ENCODE data around the gene RAPGEF2.

RAPGEF2 gene

DNA sequence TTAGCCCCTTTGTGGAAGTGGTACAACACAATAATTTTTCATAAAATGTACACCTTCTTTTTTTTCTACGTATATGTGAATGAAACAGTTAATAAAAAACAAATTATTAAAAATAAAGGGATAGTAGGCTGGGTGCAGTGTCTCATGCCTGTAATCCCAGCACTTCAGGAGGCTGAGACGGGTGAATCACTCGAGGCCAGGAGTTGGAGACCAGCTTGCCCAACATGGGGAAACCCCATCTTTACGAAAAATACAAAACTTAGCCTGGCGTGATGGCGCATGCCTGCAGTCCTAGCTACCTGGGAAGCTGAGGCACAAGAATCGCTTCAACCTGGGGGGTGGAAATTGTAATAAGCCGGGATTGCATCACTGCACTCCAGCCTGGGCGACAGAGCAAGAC lies 244.9 kb downstream of the RAPGEF2 start:
- TF ChIP-seq CTCF (IDR thresholded peaks at IDR 0.05; ENCODE audit: low read depth, low read length) (no peak), POLR2A (IDR thresholded peaks at IDR 0.05; ENCODE audit: extremely low read depth, insufficient read length) (no peak), MAX (IDR thresholded peaks at IDR 0.05; ENCODE audit: low read depth, low read length) (no peak), MYC (IDR thresholded peaks at IDR 0.05; ENCODE audit: low read depth, low read length) (no peak)
- no peak overlapping the region for H3K4me3 ChIP-seq (ENCODE audit: low read depth, low read length)
- DNase-seq (ENCODE audit: low read depth): no peak

- TF ChIP-seq CTCF (IDR thresholded peaks at IDR 0.05; ENCODE audit: low read depth, low read length) (no peak), MYC (IDR thresholded peaks at IDR 0.05; ENCODE audit: low read depth, low read length) (no peak), MAX (IDR thresholded peaks at IDR 0.05; ENCODE audit: low read depth, low read length) (no peak), POLR2A (IDR thresholded peaks at IDR 0.05; ENCODE audit: extremely low read depth, insufficient read length) (no peak)
- no peak for DNase-seq (ENCODE audit: low read depth)
- H3K4me3 ChIP-seq (ENCODE audit: low read depth, low read length): no peak overlapping the region
These were observed 246.5 kb downstream of the RAPGEF2 start for GRCh38 chr4:159349332-159349731.

DNA sequence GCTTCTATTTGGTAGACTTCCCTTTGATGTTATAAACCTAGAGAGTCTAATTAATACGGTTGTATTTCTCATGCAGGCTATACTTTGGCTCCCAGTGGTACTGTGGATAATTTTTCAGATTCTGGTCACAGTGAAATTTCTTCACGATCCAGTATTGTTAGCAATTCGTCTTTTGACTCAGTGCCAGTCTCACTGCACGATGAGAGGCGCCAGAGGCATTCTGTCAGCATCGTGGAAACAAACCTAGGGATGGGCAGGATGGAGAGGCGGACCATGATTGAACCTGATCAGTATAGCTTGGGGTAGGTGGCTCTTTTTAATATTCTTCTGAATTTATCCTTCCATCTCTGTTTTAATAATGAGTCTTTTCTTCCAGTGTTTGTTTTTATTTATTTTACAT lies 249.7 kb downstream of the RAPGEF2 start:
- TF ChIP-seq POLR2A (IDR thresholded peaks at IDR 0.05; ENCODE audit: extremely low read depth, insufficient read length): no peak
- TF ChIP-seq MYC (IDR thresholded peaks at IDR 0.05; ENCODE audit: low read depth, low read length): no peak
- TF ChIP-seq CTCF (IDR thresholded peaks at IDR 0.05; ENCODE audit: low read depth, low read length): no peak
- no peak for TF ChIP-seq MAX (IDR thresholded peaks at IDR 0.05; ENCODE audit: low read depth, low read length)
- H3K4me3 ChIP-seq (ENCODE audit: low read depth, low read length): no peak overlapping the region

DNA sequence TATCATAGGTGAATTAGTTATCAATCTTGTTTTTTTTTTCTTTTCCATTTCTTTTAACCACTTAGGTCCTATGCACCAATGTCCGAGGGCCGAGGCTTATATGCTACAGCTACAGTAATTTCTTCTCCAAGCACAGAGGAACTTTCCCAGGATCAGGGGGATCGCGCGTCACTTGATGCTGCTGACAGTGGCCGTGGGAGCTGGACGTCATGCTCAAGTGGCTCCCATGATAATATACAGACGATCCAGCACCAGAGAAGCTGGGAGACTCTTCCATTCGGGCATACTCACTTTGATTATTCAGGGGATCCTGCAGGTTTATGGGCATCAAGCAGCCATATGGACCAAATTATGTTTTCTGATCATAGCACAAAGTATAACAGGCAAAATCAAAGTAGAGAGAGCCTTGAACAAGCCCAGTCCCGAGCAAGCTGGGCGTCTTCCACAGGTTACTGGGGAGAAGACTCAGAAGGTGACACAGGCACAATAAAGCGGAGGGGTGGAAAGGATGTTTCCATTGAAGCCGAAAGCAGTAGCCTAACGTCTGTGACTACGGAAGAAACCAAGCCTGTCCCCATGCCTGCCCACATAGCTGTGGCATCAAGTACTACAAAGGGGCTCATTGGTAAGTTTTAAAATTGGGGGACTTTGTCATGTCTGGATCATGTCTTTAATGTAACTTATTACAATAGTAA lies 250.7 kb downstream of the RAPGEF2 start:
- H3K4me3 ChIP-seq (ENCODE audit: low read depth, low read length): no peak overlapping the region
- TF ChIP-seq MAX (IDR thresholded peaks at IDR 0.05; ENCODE audit: low read depth, low read length): no peak
- TF ChIP-seq POLR2A (IDR thresholded peaks at IDR 0.05; ENCODE audit: extremely low read depth, insufficient read length): no peak
- TF ChIP-seq CTCF (IDR thresholded peaks at IDR 0.05; ENCODE audit: low read depth, low read length): no peak
- TF ChIP-seq MYC (IDR thresholded peaks at IDR 0.05; ENCODE audit: low read depth, low read length): no peak
- no peak for DNase-seq (ENCODE audit: low read depth)

More for the DNA sequence above, 249.7 kb downstream of the RAPGEF2 start:
- no peak for DNase-seq (ENCODE audit: low read depth)

GRCh38 chr4:159355466-159355865 lies 252.6 kb downstream of the RAPGEF2 start:
- TF ChIP-seq MYC (IDR thresholded peaks at IDR 0.05; ENCODE audit: low read depth, low read length) (no peak), POLR2A (IDR thresholded peaks at IDR 0.05; ENCODE audit: extremely low read depth, insufficient read length) (no peak), MAX (IDR thresholded peaks at IDR 0.05; ENCODE audit: low read depth, low read length) (no peak)
- DNase-seq (ENCODE audit: low read depth): no peak
- no peak overlapping the region for H3K4me3 ChIP-seq (ENCODE audit: low read depth, low read length)

- TF ChIP-seq POLR2A (IDR thresholded peaks at IDR 0.05; ENCODE audit: extremely low read depth, insufficient read length): no peak
- TF ChIP-seq MYC (IDR thresholded peaks at IDR 0.05; ENCODE audit: low read depth, low read length): no peak
- no peak for TF ChIP-seq MAX (IDR thresholded peaks at IDR 0.05; ENCODE audit: low read depth, low read length)
- TF ChIP-seq CTCF (IDR thresholded peaks at IDR 0.05; ENCODE audit: low read depth, low read length): no peak
- no peak for DNase-seq (ENCODE audit: low read depth)
- no peak overlapping the region for H3K4me3 ChIP-seq (ENCODE audit: low read depth, low read length)
These were observed 254.5 kb downstream of the RAPGEF2 start for GRCh38 chr4:159357350-159357749.

Data from NB4 (cell line).